Erythroblast (primary cell): ENCODE data around the gene OSBP2.

Source experiments
- GATA1 ChIP-seq: IDR thresholded peaks from 2 replicates; pipeline ENCODE4 v1.6.1; 2011; ENCODE audit warnings: low read depth, mild to moderate bottlenecking, control low read depth, low read length, moderate library complexity
- POLR2A ChIP-seq: IDR thresholded peaks from 2 replicates; pipeline ENCODE4 v1.6.1; 2011; ENCODE audit warnings: mild to moderate bottlenecking, low read length

GRCh38 chr22:30827646-30828045, 133.0 kb downstream of the OSBP2 start:
- TF ChIP-seq POLR2A = no peak
- no peak for TF ChIP-seq GATA1
